Measurements from ENCODE around the gene G6PC3. TPM values are rescaled to one million over a fixed set of nuclear protein-coding genes. Genes with fewer than 3 reads are reported as not detected.

Gene G6PC3
- polyA plus RNA-seq, 1 of the 3 experiments (the other 2 are of a cell fraction) = 166 TPM

- Histone ChIP-seq H3K36me3 (replicated peaks in 1 of 2; ENCODE audit: control insufficient read depth in 1 of 2, insufficient read depth in 2 of 2, low read length in 1 of 2) (peaks cover 10 to 28% of the 10 kb centered on the region in 2 experiments), H3K79me2 (ENCODE audit: insufficient read depth) (no peaks in the 10 kb centered on the region), H3K9me3 (no peaks in the 10 kb centered on the region), H3K9ac (no peak overlapping the region), H2AFZ (ENCODE audit: low read depth) (no peak overlapping the region), H3K9me2 (no peaks in the 10 kb centered on the region), H3K27me3 (ENCODE audit: insufficient read depth) (no peaks in the 10 kb centered on the region), H3F3A (replicated peaks; ENCODE audit: insufficient read depth) (peaks cover 9% of the 10 kb centered on the region), H3K27ac (ENCODE audit: low read depth in 2 of 2, low read length in 1 of 2) (peak overlapping the region in 1 of 2 experiments; percentile 88; a peak in 2 of 4 replicates), H3K4me2 (no peak overlapping the region), H3K4me1 (ENCODE audit: control insufficient read depth in 1 of 2, insufficient read depth in 2 of 2, low read depth in 1 of 2, low read length in 1 of 2) (peaks cover 0 to 32% of the 10 kb centered on the region in 2 experiments; a peak in 2 of 4 replicates), H3K4me3 (ENCODE audit: low read depth in 2 of 2, low read length in 1 of 2) (no peak overlapping the region), H4K20me1 (ENCODE audit: insufficient read depth) (no peaks in the 10 kb centered on the region)
- CTCF ChIA-PET = interaction anchor here (0.9 to 4.0 kb wide), 5 partner anchors 17 to 258 kb away, joined by 3 to 26 read pairs (median 11); no protein-coding TSS in a partner anchor
- WGBS (ENCODE audit: low lambda C conversion rate) = 93% methylated on average over 4 of the region's 4 CpGs
- TF ChIP-seq PBX3 (IDR thresholded peaks at IDR 0.05) = no peak
- no peak for TF ChIP-seq RAD21 (IDR thresholded peaks at IDR 0.05; ENCODE audit: low read length)
- TF ChIP-seq RXRA (IDR thresholded peaks at IDR 0.05; ENCODE audit: borderline replicate concordance, low read depth) = no peak
- TF ChIP-seq NRF1 (IDR thresholded peaks at IDR 0.05; ENCODE audit: low read depth, low read length) = no peak
- TF ChIP-seq GATA2 (CRISPR knock-in tag; IDR thresholded peaks at IDR 0.05) = no peak
- no peak for TF ChIP-seq GABPA (IDR thresholded peaks at IDR 0.05; ENCODE audit: low read depth)
- no peak for TF ChIP-seq ZBTB33 (IDR thresholded peaks at IDR 0.05; ENCODE audit: borderline replicate concordance, low read depth)
- TF ChIP-seq JUND (IDR thresholded peaks at IDR 0.05) = no peak
- TF ChIP-seq RFX5 (IDR thresholded peaks at IDR 0.05; ENCODE audit: low read length) = no peak
- no peak for TF ChIP-seq CHD2 (IDR thresholded peaks at IDR 0.05; ENCODE audit: low read length, partially characterized antibody)
- TF ChIP-seq TCF12 (IDR thresholded peaks at IDR 0.05) = no peak
- TF ChIP-seq RCOR1 (IDR thresholded peaks at IDR 0.05; ENCODE audit: low read length) = no peak
- no peak for TF ChIP-seq YY1 (IDR thresholded peaks at IDR 0.05; ENCODE audit: low read depth)
- no peak for TF ChIP-seq USF2 (IDR thresholded peaks at IDR 0.05; ENCODE audit: borderline replicate concordance, low read depth, low read length)
- DNase-seq = peak; percentile 23
- POLR2A ChIA-PET = interaction anchor here (1.5 kb wide), 1 partner anchor 10 kb away, joined by 6 read pairs; the partner anchor contains the start of gene TMEM101
Measured at GRCh38 chr17:44024853-44025252, 45.7 kb upstream of the G6PC3 start.

- H3K9me3 ChIP-seq = no peaks in the 10 kb centered on the region
- DNase-seq = no peak
- TF ChIP-seq MXI1 (IDR thresholded peaks at IDR 0.05; ENCODE audit: low read depth, low read length) = no peak
- no peak for TF ChIP-seq TCF12 (IDR thresholded peaks at IDR 0.05)
- no peak for TF ChIP-seq FOSL2 (IDR thresholded peaks at IDR 0.05; ENCODE audit: borderline replicate concordance, low read depth)
- no peak for TF ChIP-seq CHD2 (IDR thresholded peaks at IDR 0.05; ENCODE audit: low read length, partially characterized antibody)
- TF ChIP-seq NRF1 (IDR thresholded peaks at IDR 0.05; ENCODE audit: low read depth, low read length) = no peak
- no peak for TF ChIP-seq RAD21 (IDR thresholded peaks at IDR 0.05; ENCODE audit: low read length)
- no peak for TF ChIP-seq NFIC (IDR thresholded peaks at IDR 0.05; ENCODE audit: borderline replicate concordance)
- no peak for TF ChIP-seq JUND (IDR thresholded peaks at IDR 0.05)
- TF ChIP-seq GABPA (IDR thresholded peaks at IDR 0.05; ENCODE audit: low read depth) = no peak
- H3K79me2 ChIP-seq (ENCODE audit: insufficient read depth) = no peaks in the 10 kb centered on the region; the same call in 1 of the 2 replicates
- 97% methylated on average over 5 of the region's 5 CpGs for WGBS (ENCODE audit: low lambda C conversion rate)
- ChIA-PET CTCF (interaction anchor here (0.8 to 3.2 kb wide), 4 partner anchors 12 to 151 kb away, joined by 3 to 15 read pairs (median 8); no protein-coding TSS in a partner anchor), POLR2A (no interaction called here)
- H3K9ac ChIP-seq = no peak overlapping the region
- no peak overlapping the region for H2AFZ ChIP-seq (ENCODE audit: low read depth)
- H3F3A ChIP-seq (replicated peaks; ENCODE audit: insufficient read depth) = peaks cover 8% of the 10 kb centered on the region
- H4K20me1 ChIP-seq (ENCODE audit: insufficient read depth) = no peaks in the 10 kb centered on the region
- H3K36me3 ChIP-seq (replicated peaks in 1 of 2; ENCODE audit: control insufficient read depth in 1 of 2, insufficient read depth in 2 of 2, low read length in 1 of 2) = peaks cover 37% of the 10 kb centered on the region in 2 experiments
- no peaks in the 10 kb centered on the region for H3K9me2 ChIP-seq
- no peak overlapping the region for H3K27ac ChIP-seq (ENCODE audit: low read depth in 2 of 2, low read length in 1 of 2)
- H3K4me1 ChIP-seq (ENCODE audit: control insufficient read depth in 1 of 2, insufficient read depth in 2 of 2, low read depth in 1 of 2, low read length in 1 of 2) = peaks cover 0 to 11% of the 10 kb centered on the region in 2 experiments; a peak in 1 of 4 replicates
- no peak overlapping the region for H3K4me2 ChIP-seq
- no peak overlapping the region for H3K4me3 ChIP-seq (ENCODE audit: low read depth in 2 of 2, low read length in 1 of 2)
- H3K27me3 ChIP-seq (ENCODE audit: insufficient read depth) = no peaks in the 10 kb centered on the region
Measured at GRCh38 chr17:44029736-44030135, 40.8 kb upstream of the G6PC3 start.
